CD4-positive, CD25-positive, alpha-beta regulatory T cell (primary cell): ENCODE measurements around the gene C14orf132. TPM values are rescaled to one million over a fixed set of nuclear protein-coding genes. Genes with fewer than 3 reads are reported as not detected.

Source experiments
- ATAC-seq, 2 donors: fragments of 150-1000 bp; cut with Tn5 transposase; one replicate each; pipeline ENCODE4 v1.10.0; 2021; ENCODE audit warnings: low read depth in 2 of 2, moderate number of reproducible peaks in 2 of 2, moderate library complexity in 1 of 2
- DNase-seq, 3 donors: peaks; one replicate each; pipeline versions ENCODE4 v3.0.0 to v3.0.0-alpha.2; 2012 to 2022; ENCODE audit warnings: mixed read lengths in 1 of 3
- H3K27ac ChIP-seq: one replicate; pipeline ENCODE4 v1.7.0; 2013; ENCODE audit warnings: mild to moderate bottlenecking, low read length; ENCODE audit not compliant: insufficient read depth, poor library complexity, severe bottlenecking
- H3K27me3 ChIP-seq: one replicate; pipeline ENCODE4 v1.7.0; 2013; ENCODE audit warnings: low read length; ENCODE audit not compliant: control insufficient read depth, insufficient read depth
- H3K36me3 ChIP-seq: one replicate; pipeline ENCODE4 v1.7.0; 2013; ENCODE audit warnings: mild to moderate bottlenecking, low read length, moderate library complexity; ENCODE audit not compliant: control insufficient read depth, insufficient read depth
- H3K4me1 ChIP-seq: 2 replicates; pipeline ENCODE4 v1.7.0; 2013; ENCODE audit warnings: mild to moderate bottlenecking, low read length; ENCODE audit not compliant: insufficient read depth, control insufficient read depth, poor library complexity, severe bottlenecking
- H3K4me3 ChIP-seq: one replicate; pipeline ENCODE4 v1.7.0; 2013; ENCODE audit warnings: low read depth, mild to moderate bottlenecking, low read length, moderate library complexity
- H3K9me3 ChIP-seq, 2 experiments: 1 replicate in 1 of 2; 2 replicates in 1 of 2; pipeline ENCODE4 v1.7.0; 2013; ENCODE audit warnings: low read length in 2 of 2, mild to moderate bottlenecking in 1 of 2, moderate library complexity in 1 of 2; ENCODE audit not compliant: control insufficient read depth in 2 of 2
- H3K27ac Mint-ChIP-seq, 3 donors: one replicate each; pipeline ENCODE4 v1.8.0; 2020 to 2022; ENCODE audit warnings: mild to moderate bottlenecking in 3 of 3, mixed read lengths in 3 of 3, moderate library complexity in 2 of 3
- H3K27me3 Mint-ChIP-seq: one replicate; pipeline ENCODE4 v1.8.0; 2022; ENCODE audit warnings: mild to moderate bottlenecking, mixed read lengths
- H3K36me3 Mint-ChIP-seq: one replicate; pipeline ENCODE4 v1.8.0; 2020; ENCODE audit warnings: mixed read lengths
- H3K4me1 Mint-ChIP-seq, 4 donors: one replicate each; pipeline ENCODE4 v1.8.0; 2020 to 2022; ENCODE audit warnings: mixed read lengths in 4 of 4, mild to moderate bottlenecking in 1 of 4
- H3K4me3 Mint-ChIP-seq, 4 donors: one replicate each; pipeline ENCODE4 v1.8.0; 2020 to 2022; ENCODE audit warnings: mild to moderate bottlenecking in 4 of 4, mixed read lengths in 4 of 4, moderate library complexity in 3 of 4
- H3K9me3 Mint-ChIP-seq, 7 donors: one replicate each; pipeline ENCODE4 v1.8.0; 2020 to 2022; ENCODE audit warnings: mixed read lengths in 7 of 7, mild to moderate bottlenecking in 3 of 7, moderate library complexity in 2 of 7
- polyA plus RNA-seq, 4 donors: library from polyadenylated mRNA; unstranded; fragments of 300-500 nt; fragmentation: Illumina TruSeq; gene quantifications; one replicate each; pipeline ENCODE4 v1.2.3, GENCODE V29; 2021
- total RNA-seq: library from RNA; stranded (reverse); gene quantifications from one replicate; pipeline ENCODE4 v1.2.3, GENCODE V29; 2022

Gene C14orf132
- total and polyA plus RNA-seq, 5 donors from 2014 or later = 0.20 to 1.2 (median 0.30) TPM; not detected in 1

DNA sequence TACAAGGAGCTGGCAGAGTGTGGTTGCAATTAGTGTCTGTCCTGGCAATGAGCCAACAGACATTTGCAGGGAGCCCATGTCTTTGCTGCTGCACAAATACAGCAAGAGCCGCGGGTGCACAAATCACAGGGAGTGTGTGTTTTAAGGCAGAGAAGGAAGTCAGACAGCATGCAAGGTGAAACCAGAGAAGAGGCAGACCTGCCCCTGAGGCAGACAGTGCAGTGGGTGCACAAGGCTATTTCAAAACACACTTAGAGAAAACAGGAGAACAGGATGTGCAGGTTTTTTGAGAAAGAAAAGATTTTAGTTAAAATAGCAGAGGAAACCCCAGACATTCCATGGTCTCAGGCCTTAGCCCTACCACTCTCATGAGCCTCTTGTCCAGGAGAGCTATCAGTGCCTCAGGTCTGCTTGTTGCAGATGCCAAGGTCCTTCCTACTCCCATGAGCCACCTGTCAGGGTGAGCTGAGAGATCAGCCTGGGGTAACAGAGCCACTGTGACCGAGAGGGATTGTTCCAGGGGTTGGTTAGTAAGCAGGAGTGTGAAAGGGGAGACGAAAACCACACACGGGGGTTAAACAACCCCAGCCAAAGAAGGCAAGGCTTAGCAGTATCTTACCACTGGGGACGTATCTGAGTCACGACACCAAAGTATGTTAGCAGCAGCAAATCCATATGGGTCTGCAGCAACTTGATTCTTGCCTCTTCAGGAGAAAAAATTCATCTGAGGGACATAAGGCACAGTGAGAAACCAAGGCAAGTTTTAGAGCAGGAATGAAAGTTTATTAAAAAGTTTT, 78.1 kb downstream of the C14orf132 start:
- peaks cover 0 to 6% (median 0%) of the 10 kb centered on the region in 7 donors for H3K9me3 Mint-ChIP-seq
- no peaks in the 10 kb centered on the region for H3K4me1 Mint-ChIP-seq
- ATAC-seq (no peak), DNase-seq (no peak)
- H3K36me3 Mint-ChIP-seq = no peaks in the 10 kb centered on the region
- no peak overlapping the region for H3K4me3 Mint-ChIP-seq
- H3K4me3 ChIP-seq = no peak overlapping the region
- no peaks in the 10 kb centered on the region for H3K36me3 ChIP-seq
- no peak overlapping the region for H3K27ac Mint-ChIP-seq
- H3K27me3 ChIP-seq = peaks cover 2% of the 10 kb centered on the region
- no peaks in the 10 kb centered on the region for H3K4me1 ChIP-seq
- H3K9me3 ChIP-seq = no peaks in the 10 kb centered on the region
- H3K27ac ChIP-seq = no peak overlapping the region
- peaks cover 26% of the 10 kb centered on the region for H3K27me3 Mint-ChIP-seq

DNA sequence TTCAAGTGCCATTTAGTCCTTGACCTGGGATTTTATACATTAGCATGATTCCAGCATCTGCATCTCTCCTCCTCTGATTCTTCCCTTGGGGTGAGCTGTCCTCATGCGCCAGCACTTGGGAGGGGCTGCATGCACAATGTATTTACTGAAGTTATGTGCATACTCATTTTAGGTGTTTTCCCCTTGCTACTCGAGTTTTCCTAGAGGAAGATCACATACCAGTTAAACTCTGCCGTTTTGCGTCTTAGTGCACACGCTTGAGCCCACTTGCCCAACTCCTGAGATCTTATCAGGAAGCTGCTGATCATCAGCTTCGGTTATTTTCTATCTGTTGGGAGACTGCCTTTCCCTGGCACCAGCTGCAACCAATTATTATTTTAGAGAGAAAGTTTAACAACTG, 78.8 kb downstream of the C14orf132 start:
- Mint-ChIP-seq H3K27ac (no peak overlapping the region), H3K4me1 (no peaks in the 10 kb centered on the region)

DNA sequence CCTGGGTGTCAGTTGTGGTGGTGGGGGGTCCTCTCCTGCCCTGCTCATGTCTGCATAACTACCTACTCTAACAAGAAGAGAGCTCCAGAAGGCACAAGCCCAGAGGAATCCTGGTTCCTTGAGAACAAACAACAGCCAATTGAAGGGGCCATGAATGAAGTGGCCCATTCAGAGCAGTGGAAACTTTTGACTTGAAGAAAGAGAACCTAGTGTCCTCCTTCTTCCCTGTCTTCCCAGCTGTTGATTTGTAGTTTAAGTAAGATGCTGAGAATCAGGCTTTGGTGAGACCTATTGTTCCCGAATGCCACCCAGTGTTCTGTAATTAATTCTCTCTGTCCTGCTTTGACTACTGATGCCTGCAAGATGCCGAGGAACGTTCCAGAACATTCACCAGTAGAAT, 79.2 kb downstream of the C14orf132 start:
- peaks cover 1% of the 10 kb centered on the region for H3K27me3 ChIP-seq
- no peak overlapping the region for H3K27ac ChIP-seq
- Mint-ChIP-seq H3K4me1 (no peaks in the 10 kb centered on the region), H3K36me3 (no peaks in the 10 kb centered on the region), H3K27ac (no peak overlapping the region), H3K9me3 (peaks cover 0 to 6% (median 0%) of the 10 kb centered on the region in 7 donors), H3K4me3 (no peak overlapping the region), H3K27me3 (peaks cover 26% of the 10 kb centered on the region)
- no peaks in the 10 kb centered on the region for H3K4me1 ChIP-seq
- no peak for DNase-seq
- ATAC-seq = no peak
- H3K36me3 ChIP-seq = no peaks in the 10 kb centered on the region
- no peaks in the 10 kb centered on the region for H3K9me3 ChIP-seq
- no peak overlapping the region for H3K4me3 ChIP-seq

More for the DNA sequence above, 78.8 kb downstream of the C14orf132 start:
- Histone ChIP-seq H3K27me3 (peaks cover 2% of the 10 kb centered on the region), H3K27ac (no peak overlapping the region), H3K9me3 (no peaks in the 10 kb centered on the region), H3K4me1 (no peaks in the 10 kb centered on the region), H3K4me3 (no peak overlapping the region), H3K36me3 (no peaks in the 10 kb centered on the region)
- Mint-ChIP-seq H3K36me3 (no peaks in the 10 kb centered on the region), H3K9me3 (peaks cover 0 to 6% (median 0%) of the 10 kb centered on the region in 7 donors), H3K27me3 (peaks cover 26% of the 10 kb centered on the region), H3K4me3 (no peak overlapping the region)
- ATAC-seq (no peak), DNase-seq (no peak)

DNA sequence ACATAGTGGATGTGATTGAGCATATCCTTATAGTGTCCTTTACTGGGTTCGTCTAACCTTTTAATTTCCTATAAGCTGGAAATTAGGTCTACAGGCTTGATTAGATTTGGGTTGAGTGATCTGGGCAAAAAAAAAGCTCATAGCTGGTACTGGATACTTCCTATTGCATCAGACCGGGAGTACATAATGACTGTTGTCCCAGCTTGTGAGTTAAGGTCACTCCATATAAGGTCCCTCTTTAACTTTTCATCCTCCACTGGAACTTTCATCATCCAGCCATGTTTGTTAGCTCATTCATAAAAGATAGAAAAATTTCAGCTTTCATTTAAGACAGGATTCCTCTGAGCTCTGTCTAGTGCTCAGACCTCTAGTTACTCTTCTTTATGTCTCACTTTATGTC, 80.8 kb downstream of the C14orf132 start:
- no peaks in the 10 kb centered on the region for H3K36me3 Mint-ChIP-seq
- ATAC-seq (no peak), DNase-seq (no peak)
- H3K27ac Mint-ChIP-seq = no peak overlapping the region
- peaks cover 19% of the 10 kb centered on the region for H3K27me3 Mint-ChIP-seq
- peaks cover 0 to 8% (median 0%) of the 10 kb centered on the region in 4 donors for H3K4me1 Mint-ChIP-seq
- H3K4me3 Mint-ChIP-seq = no peak overlapping the region
- Histone ChIP-seq H3K27ac (no peak overlapping the region), H3K4me1 (no peaks in the 10 kb centered on the region), H3K36me3 (no peaks in the 10 kb centered on the region), H3K4me3 (no peak overlapping the region), H3K27me3 (no peaks in the 10 kb centered on the region), H3K9me3 (no peaks in the 10 kb centered on the region)
- H3K9me3 Mint-ChIP-seq = peaks cover 0 to 3% (median 0%) of the 10 kb centered on the region in 7 donors

DNA sequence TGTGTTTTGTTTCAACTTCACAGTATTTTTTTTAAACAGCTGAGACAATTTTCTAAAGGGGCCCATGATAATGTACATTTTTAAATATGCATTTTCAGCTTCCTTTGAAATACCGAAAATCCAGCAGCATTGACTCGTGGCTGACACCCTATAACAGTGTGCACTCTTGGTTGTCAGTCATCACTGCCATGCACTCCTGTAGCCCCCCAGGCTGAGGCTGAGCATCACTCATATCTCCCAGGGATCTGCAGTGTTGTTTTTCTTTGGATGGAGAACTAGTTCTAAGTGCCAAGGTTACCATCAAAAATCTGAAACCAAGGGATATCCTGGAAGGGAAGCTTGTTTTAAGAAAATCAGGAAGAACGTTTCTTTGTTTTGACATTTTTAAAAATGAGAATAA, 81.2 kb downstream of the C14orf132 start:
- H3K4me1 ChIP-seq = no peaks in the 10 kb centered on the region
- Mint-ChIP-seq H3K4me1 (peaks cover 0 to 10% (median under 1%) of the 10 kb centered on the region in 4 donors), H3K27ac (no peak overlapping the region), H3K9me3 (peaks cover 0 to 3% (median 0%) of the 10 kb centered on the region in 7 donors), H3K36me3 (no peaks in the 10 kb centered on the region), H3K4me3 (no peak overlapping the region), H3K27me3 (peaks cover 15% of the 10 kb centered on the region)
- DNase-seq (no peak), ATAC-seq (no peak)
- H3K4me3 ChIP-seq = no peak overlapping the region
- no peaks in the 10 kb centered on the region for H3K9me3 ChIP-seq
- no peak overlapping the region for H3K27ac ChIP-seq
- H3K27me3 ChIP-seq = no peaks in the 10 kb centered on the region
- H3K36me3 ChIP-seq = no peaks in the 10 kb centered on the region

- no peak for ATAC-seq
- no peaks in the 10 kb centered on the region for H3K9me3 ChIP-seq
- Mint-ChIP-seq H3K27ac (no peak overlapping the region), H3K36me3 (no peaks in the 10 kb centered on the region), H3K4me1 (peaks cover 0 to 12% (median 5%) of the 10 kb centered on the region in 4 donors), H3K27me3 (peaks cover 15% of the 10 kb centered on the region), H3K9me3 (peaks cover 0 to 3% (median 0%) of the 10 kb centered on the region in 7 donors), H3K4me3 (no peak overlapping the region)
- H3K4me3 ChIP-seq = no peak overlapping the region
- no peak for DNase-seq
- H3K4me1 ChIP-seq = peaks cover 3% of the 10 kb centered on the region
- no peak overlapping the region for H3K27ac ChIP-seq
- no peaks in the 10 kb centered on the region for H3K36me3 ChIP-seq
- no peaks in the 10 kb centered on the region for H3K27me3 ChIP-seq
These were observed 81.8 kb downstream of the C14orf132 start for GRCh38 chr14:96120941-96121340.

DNA sequence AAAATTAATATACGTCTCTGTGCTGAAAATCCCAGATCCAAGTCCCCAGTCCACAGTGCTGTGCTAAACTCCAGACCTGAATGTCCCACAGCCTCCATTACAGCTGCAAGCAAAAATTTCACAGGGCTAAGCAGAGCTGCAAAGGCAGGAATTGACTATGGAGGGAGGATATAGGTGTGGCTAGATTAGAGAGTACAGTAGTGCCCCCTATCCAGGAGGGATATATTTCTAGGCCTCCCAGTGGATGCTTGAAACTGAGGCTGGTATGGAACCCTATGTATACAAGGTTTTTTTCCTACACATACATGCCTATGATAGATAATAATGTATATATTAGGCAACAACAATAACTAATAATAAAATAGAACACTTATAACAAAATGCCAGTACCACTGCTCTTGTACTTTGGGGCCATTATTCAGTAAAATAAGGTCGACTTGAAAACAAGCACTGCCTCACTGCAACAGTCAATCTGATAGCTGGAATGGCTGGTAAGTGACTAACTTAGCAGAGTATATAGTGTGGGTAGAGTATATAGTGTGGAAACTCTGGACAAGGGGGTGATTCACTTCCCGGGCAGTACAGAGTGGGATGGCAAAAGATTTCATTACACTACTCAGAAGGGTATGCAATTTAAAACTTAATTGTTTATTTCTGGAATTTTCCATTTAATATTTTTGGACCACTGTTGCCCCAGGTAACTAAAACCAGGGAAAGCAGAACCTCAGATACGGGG, 82.7 kb downstream of the C14orf132 start:
- H3K27me3 Mint-ChIP-seq = peaks cover 15% of the 10 kb centered on the region
- peaks cover 0 to 3% (median 0%) of the 10 kb centered on the region in 7 donors for H3K9me3 Mint-ChIP-seq
- DNase-seq (no peak), ATAC-seq (no peak)
- Histone ChIP-seq H3K4me1 (peaks cover 6% of the 10 kb centered on the region), H3K27ac (no peak overlapping the region), H3K9me3 (no peaks in the 10 kb centered on the region), H3K27me3 (no peaks in the 10 kb centered on the region), H3K4me3 (no peak overlapping the region), H3K36me3 (no peaks in the 10 kb centered on the region)
- H3K27ac Mint-ChIP-seq = no peak overlapping the region
- H3K4me1 Mint-ChIP-seq = peaks cover 0 to 20% (median 14%) of the 10 kb centered on the region in 4 donors
- no peaks in the 10 kb centered on the region for H3K36me3 Mint-ChIP-seq
- no peak overlapping the region for H3K4me3 Mint-ChIP-seq
